Esophagus squamous epithelium (tissue), 4 donors: ENCODE results near the gene CNOT6.

ENCODE experiments used
- CTCF ChIP-seq, 6 experiments: fragments of 450-650 bp in 4 of 6; fragments of 200-600 bp in 2 of 6; sonication (generic) in 2 of 6; IDR thresholded peaks; one replicate each; pipeline ENCODE4 v1.5.1; 2016 to 2019; ENCODE audit warnings: antibody characterized with exemption in 6 of 6, mild to moderate bottlenecking in 4 of 6, moderate library complexity in 4 of 6
- POLR2A ChIP-seq, 4 donors: fragments of 450-650 bp; IDR thresholded peaks; one replicate each; pipeline ENCODE4 v1.6.1; 2017; ENCODE audit warnings: antibody characterized with exemption in 4 of 4, mild to moderate bottlenecking in 4 of 4, moderate library complexity in 3 of 4

DNA sequence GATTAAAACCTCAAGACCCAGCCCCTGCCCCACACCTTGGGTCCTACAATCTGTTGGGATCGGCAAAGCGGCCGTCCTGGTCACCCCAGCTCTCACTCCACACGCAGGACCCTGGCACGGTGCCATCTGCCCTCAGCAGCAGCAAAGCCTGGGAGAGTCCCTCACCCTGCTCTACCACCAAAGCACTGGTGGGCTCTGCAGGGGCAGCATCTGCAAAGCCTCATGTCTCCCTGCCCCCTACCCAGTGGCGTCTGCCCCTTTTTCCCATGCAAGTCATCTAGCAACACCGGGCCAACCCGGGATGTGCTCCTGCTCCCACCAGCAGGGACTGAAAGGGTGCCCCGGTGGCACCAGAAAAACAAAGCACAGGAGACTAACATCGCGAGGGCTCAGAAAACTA, 19.6 kb upstream of the CNOT6 start:
- no peak for TF ChIP-seq CTCF (IDR thresholded peaks at IDR 0.05)
- TF ChIP-seq POLR2A (IDR thresholded peaks at IDR 0.05), result no peak
